NCI-H2171 treated with DMSO at 0.1 percent for 48 hours (cell line): Measurements from ENCODE around the gene SLC4A11.

Experiments used
- DNase-seq: peaks from one replicate; lab custom pipeline; 2025; lab: John Stamatoyannopoulos, UW

Gene SLC4A11

DNA sequence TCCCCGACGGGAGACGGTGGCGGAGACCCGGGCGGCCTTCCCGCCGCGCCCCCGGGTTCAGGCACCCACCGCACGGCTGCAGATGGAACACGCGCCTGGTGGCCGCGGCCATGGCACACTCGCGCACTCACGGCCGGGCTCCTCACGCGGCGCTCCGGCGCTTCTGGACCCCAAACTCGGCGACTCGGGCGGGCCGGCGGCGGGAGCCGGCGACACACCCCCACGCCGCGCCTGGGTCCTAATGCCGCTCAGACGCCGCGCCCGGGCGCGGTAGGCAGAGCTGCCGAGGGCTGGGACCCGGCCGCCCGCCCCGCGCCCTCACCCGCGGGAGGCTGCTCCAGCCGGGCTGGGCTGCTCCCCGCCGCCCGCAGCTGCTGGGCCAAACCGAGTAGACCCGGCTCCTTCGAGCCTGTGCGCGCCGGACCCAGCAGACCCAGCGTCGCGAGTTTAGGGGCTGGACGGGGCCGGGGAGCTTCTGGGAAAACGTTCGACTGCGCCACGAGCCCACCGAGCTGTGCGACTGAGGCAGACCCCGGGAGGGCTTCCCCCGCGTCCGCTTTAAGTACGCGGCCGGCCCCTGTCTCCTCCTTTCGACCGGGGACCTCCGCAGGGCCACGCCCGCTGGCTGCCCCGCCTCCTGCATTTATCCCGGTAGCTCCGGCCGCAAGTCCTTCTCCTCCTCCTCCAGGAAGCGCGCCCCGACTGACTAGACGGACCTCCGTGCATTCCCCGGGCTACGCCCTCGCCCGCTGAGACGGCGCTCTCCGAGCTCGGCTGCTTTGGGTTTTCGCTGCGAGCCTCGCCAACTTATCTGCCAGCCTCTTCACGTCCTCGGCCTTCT, at the start of gene SLC4A11:
Gene SLC4A11 (minus strand): TSS at position 165 of the 841 bp plus-strand sequence. CDS start 53 bp downstream, at position 112.
- DNase-seq, result peak; percentile 34

DNA sequence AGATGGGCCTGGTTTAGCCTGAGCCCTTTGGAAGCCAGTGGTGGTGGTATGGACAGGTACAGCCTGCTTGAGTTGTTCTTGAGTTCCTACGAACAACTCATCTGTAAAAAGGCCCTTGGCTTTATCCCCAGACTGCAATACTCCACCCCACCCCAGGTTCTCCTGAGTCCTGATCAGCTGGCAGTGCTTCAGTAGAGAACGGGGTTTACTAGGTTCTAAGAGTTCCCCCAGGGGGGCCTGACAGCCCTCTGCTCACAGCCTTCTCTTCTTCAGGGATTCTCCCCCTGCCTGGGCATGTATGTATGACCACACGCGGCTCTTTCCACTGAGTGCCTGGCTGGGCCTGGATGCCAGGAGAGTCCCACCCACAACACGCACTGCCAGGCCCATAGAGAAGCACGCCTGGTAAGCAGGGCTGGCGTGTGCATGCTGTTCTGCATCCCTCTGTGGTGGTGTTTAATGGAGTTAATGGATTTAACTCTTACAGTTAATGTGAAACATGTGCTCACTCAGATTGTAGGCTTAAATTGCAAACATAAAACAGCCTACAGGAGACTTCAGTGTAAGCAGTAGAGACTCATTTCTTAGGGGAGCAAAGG, 44.3 kb upstream of the SLC4A11 start:
- DNase-seq, result no peak

DNA sequence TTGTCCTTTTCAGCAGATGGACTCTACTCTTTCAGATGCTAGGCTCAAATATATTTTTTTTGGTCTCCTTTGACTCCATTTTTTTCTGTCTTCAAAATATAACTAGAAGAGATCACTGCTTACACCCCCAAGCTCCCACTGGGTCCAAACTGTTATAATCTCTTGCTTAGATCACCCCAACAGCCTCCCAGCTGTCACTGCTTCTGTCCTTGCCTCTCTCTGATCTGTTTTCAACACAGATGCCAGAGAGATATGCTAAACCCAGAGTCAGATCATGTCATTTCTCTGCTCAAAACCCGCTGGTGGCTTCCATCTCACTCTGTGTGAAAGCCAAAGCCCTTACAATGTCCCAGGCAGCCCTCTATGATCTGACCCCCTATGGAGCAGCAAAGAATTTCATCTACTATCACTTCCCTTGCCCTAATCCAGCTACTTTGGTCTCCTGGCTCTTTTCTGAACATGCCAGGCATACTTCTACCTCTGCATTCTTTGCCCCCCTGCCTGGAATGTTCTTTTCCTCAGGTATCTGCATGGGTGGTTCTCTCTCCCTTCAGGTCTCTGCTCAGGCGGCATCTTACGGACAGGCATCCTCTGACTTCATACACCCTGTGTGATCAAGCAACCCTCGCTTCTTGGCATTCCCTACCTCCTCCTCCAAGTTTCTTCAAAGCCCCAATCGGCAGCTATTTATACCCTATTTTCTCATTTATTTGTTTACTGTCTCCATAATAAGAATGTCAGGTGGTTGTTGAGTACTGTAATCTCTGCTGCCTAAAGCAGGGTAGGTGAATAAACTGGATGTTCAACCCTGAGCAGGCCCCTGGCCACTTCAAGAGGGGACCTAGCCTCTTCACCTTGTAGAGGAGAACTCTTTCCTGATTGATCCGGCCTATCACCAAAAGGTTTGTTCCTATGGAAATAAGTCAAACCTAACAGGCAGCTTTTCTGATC, 43.6 kb upstream of the SLC4A11 start:
- peak; percentile 8 for DNase-seq

DNA sequence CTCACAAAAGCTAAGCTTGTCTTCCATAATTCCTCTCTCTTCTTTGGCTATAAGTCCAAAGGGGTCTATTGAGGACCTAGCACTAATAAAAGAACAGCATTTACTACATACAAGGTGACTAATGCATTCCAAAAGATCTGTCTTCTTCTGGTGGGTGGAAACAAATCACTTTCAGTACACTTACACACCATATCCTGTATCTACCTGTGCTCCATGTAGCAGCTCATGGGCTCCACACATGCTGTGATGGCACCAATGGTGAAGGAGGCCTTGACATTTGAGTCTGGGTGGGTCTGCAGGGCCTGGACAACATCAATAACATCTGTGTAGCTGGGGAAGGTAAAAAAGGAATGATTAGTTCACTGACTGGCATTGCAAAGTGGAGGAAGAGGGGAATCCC, 42.4 kb upstream of the SLC4A11 start:
- no peak for DNase-seq

DNA sequence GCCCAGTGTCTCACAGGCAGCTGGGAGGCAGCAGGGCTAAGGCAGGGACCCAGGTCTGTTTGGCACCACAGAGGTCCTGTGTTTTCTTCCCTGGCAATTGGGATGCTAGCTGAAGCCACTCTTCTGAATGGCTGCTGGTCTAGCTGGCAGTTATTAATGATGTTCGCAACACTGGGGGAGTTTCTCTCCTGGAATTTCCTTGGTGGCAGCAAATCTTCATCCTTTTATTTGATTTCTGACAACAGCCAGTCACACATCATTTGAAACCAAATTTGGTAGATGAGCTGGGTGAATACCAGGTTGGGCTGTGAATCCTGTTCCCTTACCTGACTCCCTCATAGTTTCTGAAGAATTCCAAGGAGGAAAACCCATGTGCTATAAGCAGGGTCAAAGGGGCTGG, 40.8 kb upstream of the SLC4A11 start:
- DNase-seq, result no peak

DNA sequence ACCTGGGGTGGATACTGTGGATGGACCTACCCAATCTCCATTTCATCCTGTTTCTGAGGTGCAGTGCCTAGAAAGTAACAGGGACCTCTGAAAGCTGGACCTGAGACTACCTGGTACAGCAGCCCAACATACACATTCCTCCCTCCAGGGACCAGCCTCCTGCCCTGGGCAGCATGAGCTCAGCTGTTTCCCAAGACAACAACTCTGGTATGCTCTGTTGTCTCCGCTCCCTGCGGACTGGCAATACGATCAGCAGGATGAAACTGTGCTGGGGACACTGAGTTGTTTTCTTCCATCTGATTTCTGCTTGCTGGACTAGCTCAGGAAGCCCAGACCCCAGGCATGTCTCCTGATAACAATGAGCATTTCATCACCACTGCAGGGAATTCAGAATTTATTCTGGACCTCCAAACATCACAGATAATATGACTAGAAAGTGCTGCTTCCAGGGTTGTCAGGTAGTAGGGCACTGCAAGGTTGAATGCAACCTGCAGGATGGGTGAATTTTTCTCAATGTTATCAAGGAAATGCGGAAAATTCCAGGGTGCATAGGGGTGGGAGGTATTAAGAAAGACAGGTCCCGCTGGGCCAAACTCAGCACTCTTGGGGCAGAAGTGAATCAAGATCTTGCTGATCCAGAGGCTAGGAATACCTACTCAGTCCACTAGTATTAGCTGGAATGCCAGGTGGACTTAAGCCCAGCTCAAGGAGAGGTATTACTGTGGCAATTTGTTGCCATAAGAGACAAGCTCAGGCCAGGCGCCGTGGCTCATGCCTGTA, 38.9 kb upstream of the SLC4A11 start:
- DNase-seq, result no peak

DNA sequence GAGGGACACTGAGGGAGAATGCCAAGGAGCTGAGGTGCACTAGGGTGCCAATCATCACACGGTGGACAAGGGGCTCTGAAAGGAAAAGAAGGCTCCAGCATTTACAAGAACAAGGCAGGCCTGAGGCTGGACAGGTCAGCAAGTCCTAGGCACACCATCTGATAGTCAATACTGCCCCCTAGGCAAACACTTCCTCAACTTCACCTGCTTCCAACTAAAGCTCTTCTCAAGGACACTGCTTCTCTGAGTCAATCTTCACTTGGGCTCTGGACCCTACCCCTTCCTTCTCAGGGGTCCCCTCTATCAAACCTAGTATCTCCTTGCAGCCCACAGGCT, 37.7 kb upstream of the SLC4A11 start:
- DNase-seq, result no peak

DNA sequence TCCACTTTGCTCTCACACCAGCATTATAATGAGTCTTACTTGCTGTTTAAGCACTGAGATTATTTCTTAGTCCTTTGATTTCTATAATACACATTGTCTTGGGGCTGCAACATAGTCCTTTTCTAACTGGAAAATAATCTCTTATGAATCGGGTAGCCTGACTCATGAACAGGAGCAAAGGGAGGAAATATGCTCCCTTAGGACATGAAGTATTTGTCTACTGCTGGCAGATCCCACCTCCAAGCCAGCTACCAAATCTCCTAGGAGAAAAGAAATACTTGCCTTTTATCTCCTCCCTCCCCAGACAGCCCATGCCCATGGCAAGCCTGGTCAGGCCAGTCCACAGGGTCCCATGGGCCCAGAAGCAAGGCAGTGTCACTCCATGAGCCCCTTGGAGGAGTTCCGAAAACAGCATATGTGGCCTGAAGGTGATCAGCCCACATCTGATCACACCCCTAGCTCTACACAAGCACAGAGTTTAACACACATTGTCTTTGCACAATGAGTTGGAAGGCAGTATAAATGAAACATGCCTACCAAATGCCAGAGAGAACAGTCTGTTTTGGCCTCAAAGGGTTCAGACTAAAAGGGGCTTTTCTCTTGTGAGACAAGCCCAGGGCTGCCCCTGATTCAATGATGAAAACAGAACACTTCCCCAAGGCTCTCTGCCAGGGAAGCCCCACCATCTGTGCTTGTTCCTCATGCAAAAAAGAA, 37.1 kb upstream of the SLC4A11 start:
- DNase-seq, result peak; percentile 80

DNA sequence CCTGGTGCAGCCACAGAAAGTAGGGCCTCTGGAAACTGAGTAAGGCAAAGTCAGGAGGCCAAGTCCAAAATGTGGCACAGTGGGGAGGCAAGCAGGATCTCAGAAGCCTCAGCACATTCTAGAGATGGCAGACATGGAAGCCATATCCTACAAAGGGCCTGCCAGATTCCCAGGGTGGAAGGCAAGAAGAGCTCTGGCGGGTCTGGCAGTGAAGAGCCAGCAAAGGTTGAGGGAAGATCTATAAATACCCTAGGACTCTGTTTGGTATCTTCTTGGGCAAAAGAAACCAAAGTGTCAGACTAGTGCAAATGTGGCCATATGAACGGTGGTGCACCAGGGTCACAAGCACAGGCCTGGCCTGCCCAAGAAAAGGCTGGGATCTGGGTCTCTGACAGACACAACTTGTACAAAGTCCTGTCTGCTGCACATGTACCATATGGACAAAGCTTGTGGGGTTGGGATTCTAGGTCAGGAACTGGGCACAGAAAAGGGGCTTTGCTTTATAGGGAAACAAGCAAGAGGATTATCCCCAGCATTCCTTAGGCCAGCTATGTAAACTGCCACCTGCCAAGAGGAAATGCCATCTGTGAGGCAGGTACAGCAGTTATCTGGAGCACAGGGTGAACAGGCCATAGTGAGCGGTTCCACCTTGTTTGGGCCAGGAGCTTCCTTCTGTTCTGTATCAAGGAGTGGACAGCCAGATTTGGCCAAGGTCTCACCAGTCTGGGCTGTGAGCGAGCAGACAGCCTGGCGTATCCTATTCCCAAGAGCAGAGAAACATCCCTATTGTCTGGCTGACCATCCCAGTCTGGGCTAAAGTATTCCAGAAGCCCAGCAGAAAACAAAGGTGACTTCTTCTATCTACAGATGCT, 36.3 kb upstream of the SLC4A11 start:
- peak; percentile 24 for DNase-seq

DNA sequence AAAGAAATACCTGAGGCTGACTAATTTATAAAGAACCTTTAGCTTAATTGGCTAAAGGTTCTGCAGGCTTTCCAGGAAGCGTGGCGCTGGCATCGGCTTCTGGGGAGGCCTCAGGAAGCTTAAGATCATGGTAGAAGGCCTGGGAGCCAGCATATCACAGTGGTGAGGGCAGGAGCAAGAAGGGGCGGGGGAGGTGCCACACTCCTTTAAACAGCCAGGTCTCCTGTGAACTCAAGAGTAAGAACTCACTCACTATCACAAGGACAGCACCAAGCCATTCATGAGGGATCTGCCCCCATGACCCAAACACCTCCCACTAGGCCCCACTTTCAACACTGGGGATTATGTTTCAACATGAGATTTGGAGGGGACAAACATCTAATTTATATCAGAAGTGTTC, 34.4 kb upstream of the SLC4A11 start:
- DNase-seq, result no peak

DNA sequence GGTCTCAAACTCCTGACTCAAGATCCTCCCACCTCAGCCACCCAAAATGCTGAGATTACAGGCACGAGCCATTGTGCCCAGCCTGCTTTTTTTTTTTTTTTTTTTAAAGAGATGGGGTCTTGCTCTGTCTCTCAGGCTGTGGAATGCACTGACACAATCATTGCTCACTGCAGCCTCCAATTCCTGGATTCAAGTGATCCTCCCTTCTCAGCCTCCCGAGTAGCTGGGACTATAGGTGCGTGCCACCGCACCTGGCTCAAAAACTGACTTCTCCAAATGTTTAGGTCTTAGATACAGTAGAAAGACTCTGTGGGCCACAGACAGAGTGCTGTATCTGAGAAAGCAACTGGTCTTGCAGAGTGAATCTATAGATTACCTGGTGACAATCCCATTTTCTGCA, 31.1 kb upstream of the SLC4A11 start:
- no peak for DNase-seq

DNA sequence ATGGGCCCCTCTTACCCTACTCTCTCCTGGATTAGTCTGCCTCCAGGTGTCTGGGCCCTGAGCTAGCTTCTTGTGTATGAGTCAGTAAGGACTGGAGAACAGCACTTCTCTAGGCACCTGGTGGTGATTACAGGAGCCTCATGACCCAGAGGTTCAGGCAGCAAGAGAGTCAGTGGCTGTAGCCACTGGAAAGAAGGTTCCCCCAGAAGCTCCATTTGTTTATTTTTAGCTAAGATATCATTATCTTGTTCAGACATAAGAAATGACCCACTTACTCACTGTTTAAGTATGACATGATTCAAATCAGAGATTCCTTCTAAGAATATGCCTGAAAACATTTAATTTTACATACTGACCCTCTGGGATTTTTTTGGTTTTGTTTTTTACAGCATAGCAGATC, 23.6 kb upstream of the SLC4A11 start:
- no peak for DNase-seq

DNA sequence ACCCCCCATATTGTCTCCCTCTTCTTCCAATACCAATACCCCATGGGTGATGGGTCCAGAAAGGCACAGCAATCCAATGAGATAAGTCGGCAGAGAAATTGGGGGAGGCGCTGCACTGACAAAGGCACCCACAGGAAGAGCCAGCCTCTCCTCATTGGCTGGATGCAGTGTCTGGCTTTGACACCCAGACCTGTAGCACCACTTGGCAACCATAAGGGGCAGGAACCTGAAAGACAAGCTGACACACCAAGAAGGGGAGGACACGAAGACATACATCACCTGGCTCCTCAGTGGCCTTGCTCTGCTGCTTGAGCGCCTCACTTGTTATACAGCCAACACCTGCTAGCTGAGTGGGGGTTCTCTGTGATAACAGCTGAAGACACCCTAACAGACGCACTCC, 19.4 kb upstream of the SLC4A11 start:
- no peak for DNase-seq

DNA sequence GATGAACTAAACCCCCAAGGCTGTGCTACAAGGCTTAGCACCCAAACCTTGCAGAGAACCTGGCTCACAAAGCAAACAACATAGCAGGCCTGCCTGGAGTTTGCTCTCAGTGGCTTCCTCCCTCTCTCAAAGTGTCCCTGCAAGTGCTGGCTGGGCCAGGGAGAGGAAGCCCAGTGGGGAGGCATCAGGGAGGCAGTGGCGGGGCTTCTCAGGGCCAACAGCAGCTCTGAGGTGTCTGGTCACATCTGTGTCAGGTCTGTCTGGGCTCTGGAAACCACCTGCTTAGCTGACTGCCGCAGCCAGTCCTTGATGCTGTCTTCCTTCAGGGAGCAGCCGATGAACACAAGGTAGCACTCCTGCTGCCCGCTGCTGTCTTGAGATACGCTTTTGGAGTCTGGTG, 16.7 kb upstream of the SLC4A11 start:
- DNase-seq, result no peak

DNA sequence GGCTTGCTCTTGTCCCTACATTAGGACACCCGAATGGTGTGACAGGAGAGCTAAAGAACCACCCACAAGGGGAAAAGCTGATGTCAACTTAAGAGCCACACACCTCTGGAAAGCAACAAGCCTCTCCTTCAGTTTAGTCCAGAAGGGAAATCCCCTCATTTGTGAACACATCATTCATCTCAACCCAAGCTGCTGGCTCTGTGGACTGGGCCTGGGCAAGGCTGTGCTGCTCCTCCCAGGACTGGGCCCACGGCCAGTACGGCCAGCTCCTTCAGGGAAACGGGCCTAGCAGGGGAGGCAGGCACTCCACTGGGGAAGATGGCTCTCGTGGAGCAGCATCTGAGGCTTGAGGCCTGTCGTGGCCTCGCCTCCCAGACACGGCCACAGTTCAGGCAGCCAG, 12.8 kb upstream of the SLC4A11 start:
- no peak for DNase-seq

DNA sequence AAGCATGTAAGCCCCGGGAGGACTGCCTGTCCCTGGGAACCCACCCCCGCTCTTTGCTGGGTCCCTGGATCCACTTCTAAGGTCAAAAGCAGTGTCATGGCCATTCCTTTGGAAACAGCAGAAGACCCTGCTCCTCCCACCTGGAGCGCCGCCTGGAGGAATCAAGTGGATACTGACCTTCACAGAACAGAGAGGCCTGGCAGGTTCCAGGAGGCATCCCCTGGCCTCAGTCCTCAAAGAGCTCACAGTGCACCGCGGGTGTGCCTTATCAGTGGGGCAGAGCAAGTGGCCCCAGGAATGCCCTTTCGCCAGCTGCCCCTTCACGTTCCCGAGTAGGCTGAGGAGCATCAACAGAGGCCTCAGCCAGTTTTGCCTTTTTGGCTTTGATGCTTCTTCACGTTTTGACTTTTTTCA, 11.1 kb upstream of the SLC4A11 start:
- no peak for DNase-seq

DNA sequence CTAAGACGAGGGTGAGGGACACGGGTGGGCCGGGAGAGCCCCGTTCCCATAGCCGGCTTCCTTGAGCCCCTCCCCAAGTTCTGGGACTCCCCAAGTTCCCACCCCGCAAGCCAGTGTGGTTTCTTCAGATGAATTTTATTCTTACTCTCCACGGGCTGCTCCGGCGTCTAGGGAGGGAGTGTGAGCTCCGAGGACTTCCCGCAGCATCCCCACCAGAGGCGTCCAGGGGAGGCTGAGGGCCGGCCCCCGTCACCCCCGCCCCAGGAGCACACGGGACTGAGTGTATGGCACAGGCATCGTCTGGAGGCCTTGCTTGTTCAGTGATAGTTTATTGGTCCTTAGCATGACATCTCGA, 10.0 kb upstream of the SLC4A11 start:
- no peak for DNase-seq

DNA sequence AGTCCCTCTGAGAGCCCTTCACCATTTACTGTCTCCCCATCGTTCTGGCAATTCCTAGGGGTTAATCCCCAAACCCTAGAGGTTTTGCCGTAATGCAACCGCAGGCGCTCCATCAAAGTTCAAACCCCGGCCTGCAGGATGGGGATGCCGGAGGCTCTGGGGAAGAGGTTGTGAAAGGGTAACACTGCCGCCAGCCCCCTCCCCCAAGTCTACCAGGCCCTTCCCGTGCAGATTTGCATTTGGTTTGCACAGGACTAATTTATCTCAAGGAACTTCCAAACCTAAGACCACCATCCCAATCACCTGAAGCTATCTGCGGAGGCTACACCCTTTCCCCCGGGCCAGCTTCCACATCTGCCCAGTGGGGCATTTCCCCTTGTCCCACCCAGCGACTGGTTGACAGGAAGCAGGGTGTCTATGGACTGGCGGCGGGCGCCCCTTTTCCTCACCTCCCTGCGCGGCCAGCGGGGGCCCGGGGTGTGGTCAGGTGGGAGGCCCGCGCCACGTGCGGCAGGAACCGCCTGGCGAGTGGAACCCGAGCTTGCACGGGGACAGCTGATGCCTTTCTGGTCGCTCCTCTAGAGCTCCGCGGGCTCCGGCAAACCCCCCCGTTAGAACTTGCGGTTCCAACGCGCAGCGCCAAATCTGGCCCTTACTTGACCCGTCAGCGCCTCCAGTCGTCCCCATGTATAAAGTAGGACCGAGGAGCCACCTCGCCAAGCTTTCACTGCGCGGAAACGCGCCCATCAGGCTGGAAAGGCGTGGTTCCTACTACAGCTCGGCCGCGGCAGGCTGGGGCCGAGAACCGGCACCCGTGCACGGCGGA, 9.4 kb upstream of the SLC4A11 start:
- peak; percentile 16 for DNase-seq

DNA sequence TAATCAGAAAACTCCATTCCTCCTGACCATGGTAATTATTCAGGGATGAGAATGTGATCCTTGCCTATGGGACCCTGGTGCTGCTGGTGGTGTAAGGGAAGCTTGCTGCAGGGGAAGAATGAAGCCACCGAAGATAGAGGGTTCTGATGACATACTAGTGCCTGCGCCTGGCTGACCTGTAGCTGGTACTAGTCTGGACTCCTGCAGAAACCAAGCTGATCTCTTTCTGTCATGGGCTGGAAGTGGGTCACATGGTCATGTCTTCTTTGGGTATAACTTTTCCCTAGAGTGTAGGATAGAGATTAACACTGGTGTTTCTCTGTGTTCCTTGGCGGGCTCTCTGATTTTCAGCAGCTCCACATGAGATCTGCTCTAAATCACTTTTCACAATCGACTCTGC, 8.6 kb upstream of the SLC4A11 start:
- DNase-seq, result no peak
